ENCODE measurements around the gene SCGB1D4. TPM values are rescaled to one million over a fixed set of nuclear protein-coding genes. Genes with fewer than 3 reads are reported as not detected.
"Not testable (repeated sequence)": the region's sequence is repeated elsewhere in the genome, so short reads cannot be mapped to it uniquely, and the experiment has no call there.

The SCGB1D4 gene
- total and polyA plus RNA-seq, 10 of the 15 experiments (the other 5 are each of a cell fraction or from before 2014, with no cell fraction given): not detected

DNA sequence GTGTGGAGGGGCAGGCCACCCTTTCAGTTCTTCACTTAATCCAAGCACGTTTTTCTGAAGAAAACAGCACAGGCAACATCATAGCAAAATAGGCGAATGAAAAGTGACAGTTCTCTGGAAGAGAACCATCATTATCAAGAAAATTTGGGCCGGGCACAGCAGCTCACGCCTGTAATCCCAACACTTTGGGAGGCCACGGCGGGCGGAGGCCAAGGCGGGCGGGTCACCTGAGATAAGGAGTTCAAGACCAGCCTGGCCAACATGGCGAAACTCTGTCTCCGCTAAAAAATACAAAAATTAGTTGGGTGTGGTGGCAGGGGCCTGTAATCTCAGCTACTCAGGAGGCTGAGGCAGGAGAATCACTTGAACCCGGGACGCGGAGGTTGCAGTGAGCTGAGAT, 28.7 kb upstream of the SCGB1D4 start:
- POLR2A ChIA-PET; H3K27ac ChIP-seq (ENCODE audit: control insufficient read depth, insufficient read depth); H4K20me1 ChIP-seq (ENCODE audit: control insufficient read depth, insufficient read depth); CTCF ChIA-PET; H3K9me3 ChIP-seq (replicated peaks; ENCODE audit: control insufficient read depth, insufficient read depth, low read length); H2AFZ ChIP-seq (ENCODE audit: control insufficient read depth, low read depth, low read length); H3K79me2 ChIP-seq (ENCODE audit: control insufficient read depth, insufficient read depth, low read length); ATAC-seq; H3K36me3 ChIP-seq (ENCODE audit: control insufficient read depth in 2 of 2, insufficient read depth in 2 of 2, low read length in 1 of 2); H3K4me1 ChIP-seq (ENCODE audit: control insufficient read depth, insufficient read depth, low read length); DNase-seq (ENCODE audit: low read depth, low spot score); H3K4me2 ChIP-seq (ENCODE audit: control insufficient read depth, insufficient read depth); in situ Hi-C loops (cut with MboI); FAIRE-seq; H3K9ac ChIP-seq (ENCODE audit: control insufficient read depth, insufficient read depth, low read length); SMC1A ChIA-PET (ENCODE audit: uncharacterized antibody, unreplicated experiment); BruUV-seq (replicated peaks); H3K4me3 ChIP-seq; H3K27me3 ChIP-seq (replicated peaks in 1 of 2; ENCODE audit: control insufficient read depth in 2 of 2, insufficient read depth in 2 of 2, low read length in 1 of 2): not testable (repeated sequence)
- RAD21 ChIA-PET (ENCODE audit: unreplicated experiment): interaction anchor here (0.6 kb wide), 1 partner anchor 83 kb away, joined by 3 read pairs; no protein-coding TSS in a partner anchor
- intact Hi-C loops (cut with micrococcal nuclease; ENCODE audit: unreplicated experiment): loop anchor here (5.0 kb wide), 1 partner anchor 110 kb away; no protein-coding TSS in a partner anchor
- WGBS (ENCODE audit: insufficient coverage, insufficient replicate concordance, low lambda C conversion rate, missing lambda C conversion rate): 62% methylated on average over 11 of the region's 14 CpGs

DNA sequence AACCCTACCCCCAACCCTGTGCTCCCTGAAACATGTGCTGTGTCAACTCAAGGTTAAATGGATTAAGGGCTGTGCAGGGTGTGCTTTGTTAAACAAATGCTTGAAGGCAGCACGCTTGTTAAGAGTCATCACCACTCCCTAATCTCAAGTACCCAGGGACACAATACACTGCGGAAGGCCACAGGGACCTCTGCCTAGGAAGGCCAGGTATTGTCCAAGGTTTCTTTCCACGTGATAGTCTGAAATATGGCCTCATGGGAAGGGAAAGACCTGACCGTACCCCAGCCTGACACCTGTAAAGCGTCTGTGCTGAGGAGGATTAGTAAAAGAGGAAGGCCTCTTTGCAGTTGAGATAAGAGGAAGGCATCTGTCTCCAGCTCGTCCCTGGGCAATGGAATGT, 27.8 kb upstream of the SCGB1D4 start:
- H3K27ac ChIP-seq (ENCODE audit: control insufficient read depth, insufficient read depth); H4K20me1 ChIP-seq (ENCODE audit: control insufficient read depth, insufficient read depth); POLR2A ChIA-PET; H3K36me3 ChIP-seq (ENCODE audit: control insufficient read depth in 2 of 2, insufficient read depth in 2 of 2, low read length in 1 of 2); BruUV-seq (replicated peaks); H3K4me3 ChIP-seq; SMC1A ChIA-PET (ENCODE audit: uncharacterized antibody, unreplicated experiment); RAD21 ChIA-PET (ENCODE audit: unreplicated experiment); H3K9me3 ChIP-seq (replicated peaks; ENCODE audit: control insufficient read depth, insufficient read depth, low read length); CTCF ChIA-PET; H3K9ac ChIP-seq (ENCODE audit: control insufficient read depth, insufficient read depth, low read length); H3K79me2 ChIP-seq (ENCODE audit: control insufficient read depth, insufficient read depth, low read length); DNase-seq (ENCODE audit: low read depth, low spot score); H3K27me3 ChIP-seq (replicated peaks in 1 of 2; ENCODE audit: control insufficient read depth in 2 of 2, insufficient read depth in 2 of 2, low read length in 1 of 2); in situ Hi-C loops (cut with MboI); ATAC-seq; H3K4me1 ChIP-seq (ENCODE audit: control insufficient read depth, insufficient read depth, low read length); H2AFZ ChIP-seq (ENCODE audit: control insufficient read depth, low read depth, low read length); H3K4me2 ChIP-seq (ENCODE audit: control insufficient read depth, insufficient read depth); FAIRE-seq: not testable (repeated sequence)
- intact Hi-C loops (cut with micrococcal nuclease; ENCODE audit: unreplicated experiment): loop anchor here (5.0 kb wide), 1 partner anchor 109 kb away; no protein-coding TSS in a partner anchor
- 33% methylated on average over 6 of the region's 6 CpGs for WGBS (ENCODE audit: insufficient coverage, insufficient replicate concordance, low lambda C conversion rate, missing lambda C conversion rate)

DNA sequence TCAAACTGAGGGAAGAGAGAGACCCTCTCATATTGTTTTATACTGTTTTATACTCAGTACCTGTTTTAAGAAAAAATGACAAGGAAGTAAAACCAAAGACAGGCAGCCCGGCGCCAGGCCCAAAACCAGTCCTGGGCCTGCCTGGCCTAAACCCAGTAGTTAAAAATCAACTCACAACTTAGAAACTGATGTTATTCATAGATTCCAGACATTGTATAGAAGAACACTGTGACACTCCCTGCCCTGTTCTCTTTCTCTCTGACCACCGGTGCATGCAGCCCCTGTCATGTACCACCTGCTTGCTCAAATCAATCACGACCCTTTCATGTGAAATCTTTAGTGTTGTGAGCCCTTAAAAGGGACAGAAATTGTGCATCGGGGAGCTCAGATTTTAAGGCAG, 26.9 kb upstream of the SCGB1D4 start:
- H3K27ac ChIP-seq (ENCODE audit: control insufficient read depth, insufficient read depth); RAD21 ChIA-PET (ENCODE audit: unreplicated experiment); POLR2A ChIA-PET; in situ Hi-C loops (cut with MboI); SMC1A ChIA-PET (ENCODE audit: uncharacterized antibody, unreplicated experiment); DNase-seq (ENCODE audit: low read depth, low spot score); ATAC-seq; H3K79me2 ChIP-seq (ENCODE audit: control insufficient read depth, insufficient read depth, low read length); FAIRE-seq; H3K9me3 ChIP-seq (replicated peaks; ENCODE audit: control insufficient read depth, insufficient read depth, low read length); H2AFZ ChIP-seq (ENCODE audit: control insufficient read depth, low read depth, low read length); H4K20me1 ChIP-seq (ENCODE audit: control insufficient read depth, insufficient read depth); H3K36me3 ChIP-seq (ENCODE audit: control insufficient read depth in 2 of 2, insufficient read depth in 2 of 2, low read length in 1 of 2); H3K9ac ChIP-seq (ENCODE audit: control insufficient read depth, insufficient read depth, low read length); H3K4me3 ChIP-seq; H3K27me3 ChIP-seq (replicated peaks in 1 of 2; ENCODE audit: control insufficient read depth in 2 of 2, insufficient read depth in 2 of 2, low read length in 1 of 2); H3K4me1 ChIP-seq (ENCODE audit: control insufficient read depth, insufficient read depth, low read length); H3K4me2 ChIP-seq (ENCODE audit: control insufficient read depth, insufficient read depth); BruUV-seq (replicated peaks): not testable (repeated sequence)
- CTCF ChIA-PET: interaction anchor here (1.0 kb wide), 1 partner anchor 15 kb away, joined by 3 read pairs; no protein-coding TSS in a partner anchor
- WGBS (ENCODE audit: insufficient coverage, insufficient replicate concordance, low lambda C conversion rate, missing lambda C conversion rate): 44% methylated on average over 5 of the region's 5 CpGs
- intact Hi-C loops (cut with micrococcal nuclease; ENCODE audit: unreplicated experiment): loop anchor here (5.0 kb wide), 1 partner anchor 108 kb away; no protein-coding TSS in a partner anchor

All from GM12878 (cell line).